ENCODE data around the gene ZPR1.

- TF ChIP-seq CTCF (IDR thresholded peaks at IDR 0.05): no peak
- no peak for TF ChIP-seq POLR2A (IDR thresholded peaks at IDR 0.05)
Measured at GRCh38 chr11:116788975-116789374, 1.2 kb upstream of the ZPR1 start.

Measured in upper lobe of left lung (tissue), 4 donors.